Body of pancreas (tissue), 4 donors: ENCODE results near the gene GLG1.

Experiments
- CTCF ChIP-seq, 7 experiments: fragments of 450-650 bp in 4 of 7; fragments of 200-600 bp in 3 of 7; sonication (generic) in 3 of 7; IDR thresholded peaks; one replicate each; pipeline ENCODE4 v1.5.1; 2016 to 2019; ENCODE audit warnings: antibody characterized with exemption in 7 of 7
- POLR2A ChIP-seq, 3 donors: fragments of 450-650 bp; IDR thresholded peaks; one replicate each; pipeline ENCODE4 v1.6.1; 2016; ENCODE audit warnings: antibody characterized with exemption in 3 of 3, mild to moderate bottlenecking in 2 of 3

- TF ChIP-seq CTCF (IDR thresholded peaks at IDR 0.05) (no peak), POLR2A (IDR thresholded peaks at IDR 0.05) (no peak)
Measured at GRCh38 chr16:74564451-74564984, 42.4 kb downstream of the GLG1 start.
